Ovary (tissue), 9 donors: ENCODE results near the gene WNK2. TPM values are rescaled to one million over a fixed set of nuclear protein-coding genes. Genes with fewer than 3 reads are reported as not detected.

Source experiments
- DNase-seq, 5 donors: peaks; one replicate each; pipeline ENCODE4 v3.0.0-alpha.2; 2019 to 2020
- H3K27ac ChIP-seq, 2 donors: fragments of 200-600 bp; one replicate each; pipeline versions ENCODE4 v1.5.1 to v1.8.0; 2019 to 2022
- H3K27me3 ChIP-seq: fragments of 200-600 bp; one replicate; pipeline ENCODE4 v1.8.0; 2022
- H3K36me3 ChIP-seq: fragments of 200-600 bp; sonication (generic); one replicate; pipeline ENCODE4 v1.5.1; 2019
- H3K4me1 ChIP-seq: one replicate; pipeline ENCODE4 v1.8.1; 2013; ENCODE audit warnings: mild to moderate bottlenecking, moderate library complexity; ENCODE audit not compliant: insufficient read depth
- H3K4me3 ChIP-seq: fragments of 200-600 bp; sonication (generic); one replicate; pipeline ENCODE4 v1.5.1; 2017
- H3K9me3 ChIP-seq, 2 donors: fragments of 200-600 bp in 1 of 2; sonication (generic) in 1 of 2; one replicate each; pipeline versions ENCODE4 v1.5.1 to v1.8.1; 2013 to 2019; ENCODE audit warnings: mild to moderate bottlenecking in 1 of 2, moderate library complexity in 1 of 2
- EP300 ChIP-seq: sonication (generic); formaldehyde crosslinking; IDR thresholded peaks from one replicate; pipeline ENCODE4 v1.6.1; 2017; ENCODE audit warnings: antibody characterized with exemption
- POLR2A ChIP-seq: fragments of 450-650 bp; IDR thresholded peaks from one replicate; pipeline ENCODE4 v1.6.1; 2017; ENCODE audit warnings: antibody characterized with exemption, mild to moderate bottlenecking, moderate library complexity
- WGBS, 3 donors: extraction: QIAGEN DNeasy Blood & Tissue Kit in 1 of 3; methylation state at CpG; one replicate each; pipeline versions ENCODE4 v1.1.5 to v1.1.7; 2013 to 2017; 5-methylcytosine and 5-hydroxymethylcytosine counted together
- intact Hi-C, 4 donors: fragments of 100-400 bp; cut with DNase I; formaldehyde crosslinking; loops; one replicate each; pipeline versions ENCODE4 v1.11.0 to v1.15.1; 2022 to 2023
- polyA plus RNA-seq, 2 donors: library from polyadenylated mRNA; stranded (reverse); fragments of 200-250 nt in 1 of 2; fragments of 350-450 nt in 1 of 2; fragmentation: Illumina TruSeq in 1 of 2; extraction: RNeasy Lipid Tissue Mini Kit (QIAGEN cat#74804) in 1 of 2; gene quantifications; one replicate each; pipeline ENCODE4 v1.2.3, GENCODE V29; 2013 to 2014
- total RNA-seq, 7 donors: library from RNA; depleted of rRNA in 2 of 7; stranded (reverse); fragments of >200 nt in 2 of 7; fragmentation: NEBNext Ultra II Directional in 3 of 7; extraction: Animal tissue kit (Norgen Biotek cat#: 25700) in 3 of 7; gene quantifications; one replicate each; pipeline versions ENCODE4 v1.1.0 to v1.2.4, GENCODE V29; 2016 to 2023
- TF ChIP-seq, protein P1 (sequence below), 3 donors: fragments of 450-650 bp in 2 of 3; fragments of 200-600 bp in 1 of 3; IDR thresholded peaks; one replicate each; pipeline versions ENCODE4 v1.5.1 to v1.8.0; 2016 to 2022; ENCODE audit warnings: antibody characterized with exemption in 3 of 3, mild to moderate bottlenecking in 1 of 3
- donor health status: DM: no; HTN: no; CAD: no; lungs with moderate emphysema.
- donor health status: DM: no; HTN: no; CAD: no.
- donor health status: Bipolar disorder and iron deficiency.
- donor health status: DM: yes; HTN: yes; CAD: no.
- donor health status: DM: no; HTN: no; CAD: no.
- donor health status: DM: yes; HTN: yes; CAD: no.

The WNK2 gene
- total and polyA plus RNA-seq, 9 donors, result 0.53 to 24.7 (median 4.4) TPM

DNA sequence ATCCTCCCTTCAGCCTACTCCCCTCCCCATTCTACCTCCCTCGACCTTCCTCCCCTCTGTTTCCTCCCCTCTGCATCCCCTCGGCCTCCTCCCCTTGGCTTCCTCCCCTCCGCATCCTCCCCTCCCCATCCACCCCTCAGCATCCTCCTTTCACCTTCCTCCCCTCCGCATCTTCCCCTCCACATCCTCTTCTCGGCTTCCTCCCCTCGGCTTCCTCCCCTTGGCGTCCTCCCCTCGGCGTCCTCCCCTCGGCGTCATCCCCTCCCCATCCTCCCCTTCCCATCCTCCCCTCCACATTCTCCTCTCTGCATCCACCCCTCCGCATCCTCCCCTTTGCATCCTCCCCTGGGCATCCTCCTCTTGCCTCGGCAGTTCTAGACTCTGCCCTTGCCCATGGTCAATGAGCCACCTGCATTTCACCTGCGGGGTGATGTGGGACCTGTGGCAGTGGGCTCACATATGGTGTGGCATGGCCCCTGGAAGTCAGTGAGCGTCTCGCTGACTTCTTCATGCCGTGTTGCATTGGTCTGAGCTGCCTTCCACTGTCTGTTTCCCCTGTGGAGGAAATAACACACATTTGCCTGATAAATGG is 113.0 kb downstream of the WNK2 start:
- Histone ChIP-seq H3K4me3 (no peak overlapping the region), H3K36me3 (no peaks in the 10 kb centered on the region), H3K9me3 (no peaks in the 10 kb centered on the region), H3K27me3 (no peaks in the 10 kb centered on the region), H3K4me1 (peaks cover 6% of the 10 kb centered on the region), H3K27ac (no peak overlapping the region)
- intact Hi-C loops, result no loop called here
- DNase-seq, result peak in 1 of 5 donors; percentile 9
- WGBS, 3 donors, result 62 to 74% (median 67%) methylated on average over 17 of the region's 17 CpGs
- TF ChIP-seq POLR2A, result no peak
- TF ChIP-seq, protein P1, sequence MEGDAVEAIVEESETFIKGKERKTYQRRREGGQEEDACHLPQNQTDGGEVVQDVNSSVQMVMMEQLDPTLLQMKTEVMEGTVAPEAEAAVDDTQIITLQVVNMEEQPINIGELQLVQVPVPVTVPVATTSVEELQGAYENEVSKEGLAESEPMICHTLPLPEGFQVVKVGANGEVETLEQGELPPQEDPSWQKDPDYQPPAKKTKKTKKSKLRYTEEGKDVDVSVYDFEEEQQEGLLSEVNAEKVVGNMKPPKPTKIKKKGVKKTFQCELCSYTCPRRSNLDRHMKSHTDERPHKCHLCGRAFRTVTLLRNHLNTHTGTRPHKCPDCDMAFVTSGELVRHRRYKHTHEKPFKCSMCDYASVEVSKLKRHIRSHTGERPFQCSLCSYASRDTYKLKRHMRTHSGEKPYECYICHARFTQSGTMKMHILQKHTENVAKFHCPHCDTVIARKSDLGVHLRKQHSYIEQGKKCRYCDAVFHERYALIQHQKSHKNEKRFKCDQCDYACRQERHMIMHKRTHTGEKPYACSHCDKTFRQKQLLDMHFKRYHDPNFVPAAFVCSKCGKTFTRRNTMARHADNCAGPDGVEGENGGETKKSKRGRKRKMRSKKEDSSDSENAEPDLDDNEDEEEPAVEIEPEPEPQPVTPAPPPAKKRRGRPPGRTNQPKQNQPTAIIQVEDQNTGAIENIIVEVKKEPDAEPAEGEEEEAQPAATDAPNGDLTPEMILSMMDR (IDR thresholded peaks at IDR 0.05), result no peak
- no peak for TF ChIP-seq EP300

DNA sequence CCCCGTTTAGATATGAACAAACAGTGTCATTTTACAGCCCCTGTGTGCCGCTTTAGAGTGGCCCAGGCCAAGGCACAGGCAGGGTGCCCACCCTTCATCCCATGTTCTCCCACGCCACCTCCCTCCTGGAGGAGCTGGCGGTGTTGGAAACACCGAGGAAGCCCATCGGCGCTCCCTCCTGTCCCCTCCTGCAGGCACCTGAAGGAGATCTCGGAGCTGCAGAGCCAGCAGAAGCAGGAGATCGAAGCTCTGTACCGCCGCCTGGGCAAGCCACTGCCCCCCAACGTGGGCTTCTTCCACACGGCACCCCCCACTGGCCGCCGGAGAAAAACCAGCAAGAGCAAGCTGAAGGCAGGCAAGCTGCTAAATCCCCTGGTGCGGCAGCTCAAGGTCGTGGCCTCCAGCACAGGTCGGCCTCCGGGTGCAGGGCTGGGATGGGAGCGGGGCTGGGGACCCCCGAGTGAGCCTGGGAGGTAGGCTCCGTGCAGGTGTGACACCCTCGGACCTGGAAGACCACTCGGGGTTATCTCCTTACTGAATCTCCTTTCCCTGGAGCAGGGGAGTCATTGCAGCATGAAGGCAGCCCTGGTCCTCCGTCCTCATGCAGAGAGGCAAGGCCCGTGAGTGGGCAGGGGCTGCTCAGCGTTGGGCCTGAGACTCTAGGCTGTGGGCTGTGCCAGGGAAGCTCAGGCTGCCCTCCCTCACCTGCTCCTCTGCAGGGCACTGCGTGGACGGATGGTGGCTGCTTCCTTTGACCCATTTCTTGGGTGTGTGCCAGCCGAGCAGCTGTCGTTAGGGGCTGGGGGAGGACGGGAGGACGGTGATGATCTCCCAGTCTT is 113.9 kb downstream of the WNK2 start:
- TF ChIP-seq, protein P1 (IDR thresholded peaks at IDR 0.05), result no peak
- TF ChIP-seq EP300, result no peak
- TF ChIP-seq POLR2A, result no peak
- H3K9me3 ChIP-seq, result no peaks in the 10 kb centered on the region
- WGBS, 3 donors, result 71 to 79% (median 72%) methylated on average over 33 of the region's 33 CpGs
- peaks cover 6% of the 10 kb centered on the region for H3K4me1 ChIP-seq
- intact Hi-C loops, result no loop called here
- H3K27me3 ChIP-seq, result no peaks in the 10 kb centered on the region
- no peak overlapping the region for H3K4me3 ChIP-seq
- no peaks in the 10 kb centered on the region for H3K36me3 ChIP-seq
- no peak overlapping the region for H3K27ac ChIP-seq
- DNase-seq, result peak in 2 of 5 donors; percentile 9 to 20

DNA sequence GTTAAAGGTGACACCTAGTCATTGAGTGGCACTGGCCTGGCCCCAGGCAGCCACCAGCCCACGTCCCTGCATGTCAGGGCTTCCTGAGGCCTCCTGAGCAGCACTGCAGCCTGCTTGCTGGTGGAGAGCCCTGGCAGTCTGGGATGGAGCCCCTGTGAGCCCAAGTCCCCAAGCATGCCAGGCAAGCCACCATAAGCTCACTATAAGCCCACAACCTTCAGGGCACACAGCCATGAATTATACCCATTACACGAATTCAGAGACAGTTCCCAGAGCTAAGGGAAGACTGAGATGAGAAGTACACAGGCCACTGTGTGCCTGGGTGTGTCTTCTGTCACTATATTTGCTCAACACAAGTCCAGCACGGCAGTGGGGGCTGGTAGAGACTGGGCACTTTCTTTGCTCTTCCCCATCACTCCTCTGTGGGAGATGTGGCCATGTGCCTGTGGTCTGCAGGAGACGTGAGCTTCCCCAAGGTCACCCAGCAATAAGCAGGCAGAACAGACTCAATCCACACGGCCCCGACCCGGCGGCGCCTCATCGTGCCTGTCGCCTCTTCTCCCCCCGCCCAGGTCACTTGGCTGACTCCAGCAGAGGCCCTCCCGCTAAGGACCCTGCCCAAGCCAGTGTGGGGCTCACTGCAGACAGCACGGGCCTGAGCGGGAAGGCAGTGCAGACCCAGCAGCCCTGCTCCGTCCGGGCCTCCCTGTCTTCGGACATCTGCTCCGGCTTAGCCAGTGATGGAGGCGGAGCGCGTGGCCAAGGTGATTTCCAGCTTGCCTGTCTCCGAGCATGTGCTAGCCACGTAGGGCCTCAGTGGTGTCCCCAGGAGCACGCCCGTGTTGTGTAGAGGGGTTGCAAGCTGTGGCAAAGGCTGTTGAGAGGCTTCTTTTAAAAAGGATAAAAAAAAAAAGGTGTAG is 114.8 kb downstream of the WNK2 start:
- intact Hi-C loops, result no loop called here
- WGBS, 3 donors, result 25 to 40% (median 31%) methylated on average over 26 of the region's 26 CpGs
- Histone ChIP-seq H3K27ac (no peak overlapping the region), H3K36me3 (no peaks in the 10 kb centered on the region), H3K27me3 (no peaks in the 10 kb centered on the region), H3K4me1 (peaks cover 6% of the 10 kb centered on the region), H3K9me3 (no peaks in the 10 kb centered on the region), H3K4me3 (no peak overlapping the region)
- TF ChIP-seq, protein P1 (IDR thresholded peaks at IDR 0.05), result no peak
- TF ChIP-seq POLR2A (no peak), EP300 (no peak)
- DNase-seq, result peak in 2 of 5 donors; percentile 19 to 38
